CD4-positive, alpha-beta T cell treated with Interleukin-15 for 1 hour (primary cell): ENCODE results near the gene CDRT4.
"Not testable (repeated sequence)": the region's sequence is repeated elsewhere in the genome, so short reads cannot be mapped to it uniquely, and the experiment has no call there.

ENCODE experiments used
- DNase-seq: peaks from one replicate; pipeline ENCODE4 v3.0.0-alpha.2; 2020

Gene CDRT4

GRCh38 chr17:15456972-15457722 is 10.3 kb downstream of the CDRT4 start:
- DNase-seq: no peak

DNA sequence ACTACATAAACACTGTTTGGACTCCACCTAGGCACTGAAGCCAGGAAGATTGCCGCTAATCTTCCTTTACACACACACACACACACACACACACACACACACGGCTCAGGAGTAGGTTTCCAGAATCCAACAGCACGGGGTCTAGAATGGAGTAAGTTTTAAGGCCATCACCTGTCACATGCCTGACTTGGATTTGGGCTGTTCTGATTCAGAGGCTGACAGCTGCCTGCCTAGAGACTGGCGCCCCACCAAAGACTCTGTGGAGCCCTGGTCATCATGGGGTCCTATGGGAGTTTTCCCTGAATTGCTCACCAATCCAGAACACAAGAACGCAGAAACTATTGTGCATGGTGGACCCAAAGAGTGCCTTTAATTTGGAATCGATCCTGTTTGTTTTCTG is 10.9 kb downstream of the CDRT4 start:
- no peak for DNase-seq

DNA sequence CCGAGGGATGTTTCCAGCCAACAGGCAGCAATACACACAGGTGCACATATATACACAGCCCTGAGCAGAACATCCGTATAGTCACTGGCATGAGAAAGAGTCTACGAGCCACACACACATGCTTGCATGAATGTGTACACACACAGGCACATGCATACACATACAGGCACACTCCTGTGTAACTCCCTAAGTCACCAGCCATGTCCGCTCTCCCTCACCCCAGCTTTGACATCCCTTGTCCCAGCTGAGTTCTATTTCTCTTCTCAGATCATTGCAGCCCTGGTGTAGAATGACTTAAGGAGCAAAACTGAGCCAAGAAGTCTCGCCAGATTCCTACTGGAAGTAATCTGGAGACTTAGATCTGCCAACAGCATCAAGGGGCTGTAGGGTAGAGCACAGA is 13.1 kb downstream of the CDRT4 start:
- DNase-seq: no peak

DNA sequence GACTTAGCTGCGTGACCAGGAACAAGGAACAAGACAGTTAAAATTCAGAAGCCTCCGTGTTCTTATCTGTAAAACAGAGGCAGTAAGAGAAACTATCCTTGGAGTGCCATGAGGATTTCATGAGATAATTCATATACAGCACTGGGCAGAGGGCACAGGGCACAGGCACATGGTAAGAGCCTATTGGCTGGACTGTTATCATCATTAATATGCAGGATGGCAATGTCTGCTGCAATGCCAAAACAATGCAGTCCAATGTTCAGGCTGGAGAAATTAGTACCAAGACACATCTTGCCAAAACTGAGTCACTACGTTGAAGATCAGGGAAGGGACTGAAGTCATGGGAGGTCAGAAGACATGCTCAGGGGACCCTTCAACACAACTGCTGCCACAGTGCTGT is 13.6 kb downstream of the CDRT4 start:
- no peak for DNase-seq

DNA sequence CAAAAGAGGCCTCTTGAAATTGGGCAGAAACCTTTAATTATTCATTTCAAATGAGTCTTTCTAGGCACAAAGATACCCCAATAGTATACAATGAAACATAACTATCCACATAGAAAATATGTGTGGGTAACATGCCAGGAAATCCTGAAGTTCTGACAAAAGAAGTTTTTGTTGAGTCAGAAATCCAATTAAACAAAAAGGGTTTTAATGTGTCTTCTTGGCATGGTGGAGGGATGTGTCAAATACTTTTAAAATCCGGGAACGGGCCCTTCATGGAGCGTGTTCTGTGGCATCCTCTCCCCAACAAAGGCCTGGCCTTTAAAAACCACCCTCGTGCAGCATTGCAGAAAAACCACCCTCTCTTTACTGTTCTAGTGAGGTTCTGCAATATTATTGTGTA is 14.2 kb downstream of the CDRT4 start:
- no peak for DNase-seq

GRCh38 chr17:15452746-15453145 is 14.7 kb downstream of the CDRT4 start:
- no peak for DNase-seq

DNA sequence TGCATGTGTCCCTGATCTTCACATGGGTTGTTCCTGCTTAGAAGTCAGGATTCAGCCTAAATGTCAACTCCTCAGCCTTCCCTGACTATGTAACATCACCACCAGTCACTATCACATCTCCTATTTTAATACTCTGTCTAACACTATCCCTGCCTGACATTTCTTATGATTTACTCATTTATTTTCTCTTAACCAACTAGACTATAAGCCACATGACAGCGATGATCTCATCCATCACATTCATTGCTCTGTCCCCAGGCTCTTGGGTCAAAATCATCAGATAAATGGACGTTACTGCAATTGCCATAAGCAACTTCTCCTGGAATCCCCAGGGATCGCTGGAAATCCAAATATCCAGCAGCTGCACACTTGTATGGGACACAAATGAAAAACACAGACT is 15.7 kb downstream of the CDRT4 start:
- DNase-seq: no peak

DNA sequence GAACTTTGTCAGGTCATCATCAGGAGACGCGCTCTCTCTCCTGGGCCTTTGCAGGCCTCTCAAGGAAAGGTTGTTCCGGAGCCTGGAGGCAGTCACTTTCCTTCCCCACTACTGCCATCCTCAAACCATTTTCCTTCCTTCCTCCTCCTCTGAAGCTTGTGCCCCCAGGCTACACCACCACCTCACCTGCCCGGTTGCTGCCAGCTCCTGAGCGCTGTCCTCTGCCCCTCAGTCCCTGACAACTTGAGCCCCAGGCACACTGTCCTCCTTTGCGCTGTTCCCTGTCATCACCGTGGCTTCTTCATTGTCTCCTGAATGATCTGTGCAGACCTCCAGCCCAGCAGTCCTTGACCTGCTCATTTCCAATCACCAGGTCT is 18.9 kb downstream of the CDRT4 start:
- DNase-seq: no peak

DNA sequence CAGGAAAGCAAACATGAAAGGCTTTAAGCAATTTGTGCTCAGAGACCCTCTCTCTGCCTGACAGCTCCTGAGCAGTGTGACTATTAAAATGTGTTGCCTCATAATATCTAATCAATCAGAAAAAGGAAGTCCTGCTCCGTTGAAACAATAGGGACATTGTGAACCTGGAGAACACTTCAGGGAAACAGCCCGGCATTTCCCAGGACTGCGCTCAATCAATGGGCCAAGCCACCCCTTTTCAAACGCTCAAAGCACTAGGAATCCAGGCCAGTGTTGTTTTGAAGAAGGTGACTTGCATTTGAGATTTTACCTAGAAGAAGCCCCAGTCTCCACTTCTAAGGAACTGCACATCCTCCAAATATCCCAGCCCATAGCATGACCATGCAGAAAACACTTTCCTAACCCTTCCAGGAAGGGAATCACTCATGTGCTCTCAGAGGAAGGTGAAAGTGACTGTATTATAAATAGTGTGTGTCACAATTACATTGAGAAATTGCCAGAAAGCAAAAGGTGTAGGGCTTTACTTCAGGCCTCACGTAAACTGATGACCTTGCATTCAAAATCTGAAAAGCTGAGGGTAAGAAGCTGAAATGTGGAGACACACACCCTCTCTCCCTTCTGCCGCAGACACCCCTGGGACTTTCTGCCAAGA is 19.4 kb downstream of the CDRT4 start:
- DNase-seq: no peak

DNA sequence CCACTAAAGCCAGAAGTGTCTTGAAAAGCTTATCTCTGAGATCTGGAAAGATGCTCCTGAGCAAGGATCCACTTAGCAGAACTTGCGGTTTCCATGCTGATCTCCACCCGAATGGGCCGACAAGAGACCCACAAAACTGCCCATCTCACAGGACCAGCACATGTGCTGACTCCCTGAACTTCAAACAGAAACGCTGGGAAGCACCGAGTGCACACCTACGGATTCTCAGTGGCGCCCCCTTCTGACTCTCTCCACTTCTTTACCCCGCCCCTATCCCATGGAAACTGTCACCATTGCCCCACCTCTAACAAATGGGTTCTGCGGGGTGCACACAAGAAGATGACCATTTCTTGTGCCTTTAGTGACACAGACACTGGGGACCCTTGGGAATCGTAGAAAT is 21.4 kb downstream of the CDRT4 start:
- DNase-seq: no peak

- no peak for DNase-seq
Observed at GRCh38 chr17:15444805-15445204, 22.6 kb downstream of the CDRT4 start.

- DNase-seq: no peak
Observed at GRCh38 chr17:15442311-15443180, 24.9 kb downstream of the CDRT4 start.

- DNase-seq: no peak
Observed at GRCh38 chr17:15441315-15441714, 26.1 kb downstream of the CDRT4 start.

GRCh38 chr17:15440347-15440746 is 27.1 kb downstream of the CDRT4 start:
- DNase-seq: no peak

DNA sequence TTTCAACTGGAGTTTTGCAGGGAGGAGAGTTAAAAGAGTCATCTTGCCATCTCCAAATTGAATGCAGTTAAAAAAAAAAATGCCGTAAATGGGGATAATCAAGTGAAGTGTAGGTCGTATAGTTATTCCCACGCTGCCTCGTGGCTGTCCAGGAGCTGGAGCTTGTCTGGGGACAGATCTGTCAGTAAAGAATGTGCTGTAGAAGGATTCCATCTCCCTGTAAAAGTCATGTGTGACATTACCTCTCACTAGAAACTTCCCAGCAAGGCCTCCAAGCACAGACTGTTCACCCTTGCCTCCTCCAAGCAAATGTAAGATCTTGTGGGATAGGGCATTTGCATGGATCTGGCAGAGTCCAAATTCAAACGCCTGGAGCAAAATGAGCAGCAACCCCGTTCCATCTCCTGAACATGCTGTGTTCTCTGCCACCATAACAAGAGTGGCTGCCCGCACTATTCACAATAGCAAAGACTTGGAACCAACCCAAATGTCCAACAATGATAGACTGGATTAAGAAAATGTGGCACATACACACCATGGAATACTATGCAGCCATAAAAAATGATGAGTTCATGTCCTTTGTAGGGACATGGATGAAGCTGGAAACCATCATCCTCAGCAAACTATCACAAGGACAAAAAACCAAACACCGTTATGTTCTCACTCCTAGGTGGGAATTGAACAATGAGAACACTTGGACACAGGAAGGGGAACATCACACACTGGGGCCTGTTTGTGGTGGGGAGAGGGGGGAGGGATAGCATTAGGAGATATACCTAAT is 28.0 kb downstream of the CDRT4 start:
- DNase-seq: not testable (repeated sequence)

- DNase-seq: no peak
Observed at GRCh38 chr17:15438491-15439105, 28.8 kb downstream of the CDRT4 start.

- no peak for DNase-seq
Observed at GRCh38 chr17:15437303-15437635, 30.2 kb downstream of the CDRT4 start.

- DNase-seq: peak; percentile 51
Observed at GRCh38 chr17:15436473-15437302, 30.7 kb downstream of the CDRT4 start.

- DNase-seq: no peak
Observed at GRCh38 chr17:15434956-15435355, 32.5 kb downstream of the CDRT4 start.

GRCh38 chr17:15432807-15433611 is 34.4 kb downstream of the CDRT4 start:
- DNase-seq: no peak

DNA sequence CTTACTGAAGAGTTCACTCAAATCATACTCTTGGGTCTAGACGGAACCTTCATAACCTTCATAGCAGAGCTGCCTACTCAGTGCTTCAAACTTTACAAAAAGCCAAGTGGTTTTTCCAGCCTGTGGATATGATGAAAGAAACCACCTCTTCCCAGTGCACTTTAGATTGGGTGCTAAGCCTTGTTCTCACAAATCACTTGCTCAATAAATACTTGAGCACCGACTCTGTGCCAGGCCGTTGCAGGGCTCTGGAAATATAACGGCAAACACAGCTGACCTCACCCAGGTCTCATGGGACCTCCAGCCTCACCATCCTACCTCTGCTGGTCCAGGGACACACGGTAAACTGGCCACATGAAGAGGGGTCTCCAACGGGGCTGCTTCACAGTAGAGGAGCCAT is 35.7 kb downstream of the CDRT4 start:
- DNase-seq: no peak
